ENCODE measurements around the gene RNF40.

Gene RNF40

DNA sequence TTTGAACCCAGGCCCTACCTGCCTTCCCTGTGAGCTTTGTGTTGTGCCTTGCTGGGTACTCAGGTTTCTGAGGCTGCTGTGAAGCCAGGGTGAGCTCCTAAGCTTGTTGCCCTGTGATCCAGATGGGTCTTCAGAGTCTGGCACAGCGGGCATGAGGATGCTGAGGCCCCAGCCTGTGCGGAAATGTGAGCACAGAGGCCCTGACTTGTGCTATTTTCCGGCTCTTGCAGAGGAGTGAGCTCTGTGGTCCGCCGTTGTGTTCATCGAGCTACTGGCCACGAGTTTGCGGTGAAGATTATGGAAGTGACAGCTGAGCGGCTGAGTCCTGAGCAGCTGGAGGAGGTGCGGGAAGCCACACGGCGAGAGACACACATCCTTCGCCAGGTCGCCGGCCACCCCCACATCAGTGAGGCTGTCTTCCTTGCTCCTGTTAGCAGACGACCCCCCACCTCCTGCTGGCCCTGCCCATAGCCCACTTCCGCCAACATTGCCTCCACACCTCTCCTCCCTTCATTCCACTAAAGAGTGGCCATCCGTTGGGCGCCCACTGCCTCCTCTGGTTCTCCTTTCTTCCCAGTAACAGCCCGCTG is 11.2 kb upstream of the RNF40 start:
- H3K27me3 ChIP-seq (ENCODE audit: insufficient read depth, poor library complexity, severe bottlenecking) = no peaks in the 10 kb centered on the region
- DNase-seq (ENCODE audit: low spot score) (no peak), ATAC-seq (ENCODE audit: low read depth) (no peak)
- H3K4me3 ChIP-seq (ENCODE audit: severe bottlenecking) = no peak overlapping the region
- TF ChIP-seq, protein P1, sequence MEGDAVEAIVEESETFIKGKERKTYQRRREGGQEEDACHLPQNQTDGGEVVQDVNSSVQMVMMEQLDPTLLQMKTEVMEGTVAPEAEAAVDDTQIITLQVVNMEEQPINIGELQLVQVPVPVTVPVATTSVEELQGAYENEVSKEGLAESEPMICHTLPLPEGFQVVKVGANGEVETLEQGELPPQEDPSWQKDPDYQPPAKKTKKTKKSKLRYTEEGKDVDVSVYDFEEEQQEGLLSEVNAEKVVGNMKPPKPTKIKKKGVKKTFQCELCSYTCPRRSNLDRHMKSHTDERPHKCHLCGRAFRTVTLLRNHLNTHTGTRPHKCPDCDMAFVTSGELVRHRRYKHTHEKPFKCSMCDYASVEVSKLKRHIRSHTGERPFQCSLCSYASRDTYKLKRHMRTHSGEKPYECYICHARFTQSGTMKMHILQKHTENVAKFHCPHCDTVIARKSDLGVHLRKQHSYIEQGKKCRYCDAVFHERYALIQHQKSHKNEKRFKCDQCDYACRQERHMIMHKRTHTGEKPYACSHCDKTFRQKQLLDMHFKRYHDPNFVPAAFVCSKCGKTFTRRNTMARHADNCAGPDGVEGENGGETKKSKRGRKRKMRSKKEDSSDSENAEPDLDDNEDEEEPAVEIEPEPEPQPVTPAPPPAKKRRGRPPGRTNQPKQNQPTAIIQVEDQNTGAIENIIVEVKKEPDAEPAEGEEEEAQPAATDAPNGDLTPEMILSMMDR (IDR thresholded peaks at IDR 0.05; ENCODE audit: poor library complexity, severe bottlenecking) = no peak
- no peaks in the 10 kb centered on the region for H3K9me3 ChIP-seq (ENCODE audit: severe bottlenecking)
- H3K36me3 ChIP-seq (ENCODE audit: low read depth) = peaks cover 60% of the 10 kb centered on the region
- peaks cover 12% of the 10 kb centered on the region for H3K4me1 ChIP-seq (ENCODE audit: insufficient read depth, poor library complexity, severe bottlenecking)
- H3K27ac ChIP-seq (ENCODE audit: poor library complexity, severe bottlenecking) = no peak overlapping the region

DNA sequence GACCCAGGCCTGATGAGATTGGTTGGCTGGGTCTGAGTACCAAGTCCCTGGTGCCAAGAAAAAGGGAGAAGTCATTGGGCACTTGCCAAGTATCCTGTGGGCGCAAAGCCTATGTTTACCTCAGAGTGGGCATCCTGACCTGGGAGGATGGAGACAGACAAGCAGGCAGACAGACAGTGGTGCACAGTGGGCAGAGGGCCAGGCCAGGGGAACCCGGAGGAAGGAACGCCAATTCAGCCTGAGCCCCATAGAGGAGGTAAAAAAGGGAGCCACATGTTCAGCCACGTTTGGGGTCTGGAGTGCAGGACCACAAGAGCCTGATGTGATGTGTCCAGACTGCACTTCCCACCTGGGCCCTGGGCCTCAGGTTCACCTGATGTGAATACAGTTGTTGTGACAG is 8.5 kb upstream of the RNF40 start:
- no peak overlapping the region for H3K4me3 ChIP-seq (ENCODE audit: severe bottlenecking)
- H3K27me3 ChIP-seq (ENCODE audit: insufficient read depth, poor library complexity, severe bottlenecking) = no peaks in the 10 kb centered on the region
- H3K36me3 ChIP-seq (ENCODE audit: low read depth) = peaks cover 69% of the 10 kb centered on the region
- no peak for DNase-seq (ENCODE audit: low spot score)
- TF ChIP-seq, protein P1 (IDR thresholded peaks at IDR 0.05; ENCODE audit: poor library complexity, severe bottlenecking) = no peak
- H3K27ac ChIP-seq (ENCODE audit: poor library complexity, severe bottlenecking) = no peak overlapping the region
- no peaks in the 10 kb centered on the region for H3K9me3 ChIP-seq (ENCODE audit: severe bottlenecking)
- ATAC-seq (ENCODE audit: low read depth) = no peak
- H3K4me1 ChIP-seq (ENCODE audit: insufficient read depth, poor library complexity, severe bottlenecking) = no peaks in the 10 kb centered on the region

DNA sequence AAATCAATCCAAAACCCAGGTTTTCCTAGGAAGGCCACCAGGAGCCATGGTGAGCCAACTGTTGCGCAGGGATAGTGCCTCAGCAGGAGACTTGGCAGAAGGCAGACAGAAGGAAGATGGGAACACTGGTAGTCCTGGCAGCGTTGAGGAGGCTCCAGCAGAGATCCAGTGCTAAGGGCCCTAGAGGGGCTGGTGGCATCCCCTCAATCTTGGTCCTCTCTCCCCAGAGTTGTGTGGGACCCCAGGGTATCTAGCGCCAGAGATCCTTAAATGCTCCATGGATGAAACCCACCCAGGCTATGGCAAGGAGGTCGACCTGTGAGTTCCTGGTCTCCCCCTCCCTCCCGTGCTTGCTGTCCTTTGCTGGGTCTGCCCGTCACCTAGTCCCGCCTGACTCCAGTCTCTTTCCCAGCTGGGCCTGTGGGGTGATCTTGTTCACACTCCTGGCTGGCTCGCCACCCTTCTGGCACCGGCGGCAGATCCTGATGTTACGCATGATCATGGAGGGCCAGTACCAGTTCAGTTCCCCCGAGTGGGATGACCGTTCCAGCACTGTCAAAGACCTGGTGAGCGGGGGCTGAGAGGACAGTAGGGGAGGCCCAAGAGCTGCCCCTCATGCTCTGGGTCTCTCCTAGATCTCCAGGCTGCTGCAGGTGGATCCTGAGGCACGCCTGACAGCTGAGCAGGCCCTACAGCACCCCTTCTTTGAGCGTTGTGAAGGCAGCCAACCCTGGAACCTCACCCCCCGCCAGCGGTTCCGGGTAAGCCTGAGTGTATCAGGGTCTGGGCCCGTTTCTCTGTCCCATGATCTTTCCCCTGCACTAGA is 6.0 kb upstream of the RNF40 start:
- ATAC-seq (ENCODE audit: low read depth) = no peak
- TF ChIP-seq, protein P1 (IDR thresholded peaks at IDR 0.05; ENCODE audit: poor library complexity, severe bottlenecking) = no peak
- H3K27me3 ChIP-seq (ENCODE audit: insufficient read depth, poor library complexity, severe bottlenecking) = no peaks in the 10 kb centered on the region
- no peaks in the 10 kb centered on the region for H3K4me1 ChIP-seq (ENCODE audit: insufficient read depth, poor library complexity, severe bottlenecking)
- H3K36me3 ChIP-seq (ENCODE audit: low read depth) = peaks cover 52% of the 10 kb centered on the region
- DNase-seq (ENCODE audit: low spot score) = no peak
- H3K9me3 ChIP-seq (ENCODE audit: severe bottlenecking) = no peaks in the 10 kb centered on the region
- H3K4me3 ChIP-seq (ENCODE audit: severe bottlenecking) = no peak overlapping the region
- no peak overlapping the region for H3K27ac ChIP-seq (ENCODE audit: poor library complexity, severe bottlenecking)

DNA sequence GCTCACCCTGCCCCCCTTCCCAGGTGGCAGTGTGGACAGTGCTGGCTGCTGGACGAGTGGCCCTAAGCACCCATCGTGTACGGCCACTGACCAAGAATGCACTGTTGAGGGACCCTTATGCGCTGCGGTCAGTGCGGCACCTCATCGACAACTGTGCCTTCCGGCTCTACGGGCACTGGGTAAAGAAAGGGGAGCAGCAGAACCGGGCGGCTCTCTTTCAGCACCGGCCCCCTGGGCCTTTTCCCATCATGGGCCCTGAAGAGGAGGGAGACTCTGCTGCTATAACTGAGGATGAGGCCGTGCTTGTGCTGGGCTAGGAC is 5.4 kb upstream of the RNF40 start:
- no peaks in the 10 kb centered on the region for H3K27me3 ChIP-seq (ENCODE audit: insufficient read depth, poor library complexity, severe bottlenecking)
- H3K27ac ChIP-seq (ENCODE audit: poor library complexity, severe bottlenecking) = no peak overlapping the region
- H3K9me3 ChIP-seq (ENCODE audit: severe bottlenecking) = no peaks in the 10 kb centered on the region
- TF ChIP-seq, protein P1 (IDR thresholded peaks at IDR 0.05; ENCODE audit: poor library complexity, severe bottlenecking) = no peak
- no peak overlapping the region for H3K4me3 ChIP-seq (ENCODE audit: severe bottlenecking)
- H3K4me1 ChIP-seq (ENCODE audit: insufficient read depth, poor library complexity, severe bottlenecking) = no peaks in the 10 kb centered on the region
- ATAC-seq (ENCODE audit: low read depth) (no peak), DNase-seq (ENCODE audit: low spot score) (no peak)
- H3K36me3 ChIP-seq (ENCODE audit: low read depth) = peaks cover 46% of the 10 kb centered on the region

DNA sequence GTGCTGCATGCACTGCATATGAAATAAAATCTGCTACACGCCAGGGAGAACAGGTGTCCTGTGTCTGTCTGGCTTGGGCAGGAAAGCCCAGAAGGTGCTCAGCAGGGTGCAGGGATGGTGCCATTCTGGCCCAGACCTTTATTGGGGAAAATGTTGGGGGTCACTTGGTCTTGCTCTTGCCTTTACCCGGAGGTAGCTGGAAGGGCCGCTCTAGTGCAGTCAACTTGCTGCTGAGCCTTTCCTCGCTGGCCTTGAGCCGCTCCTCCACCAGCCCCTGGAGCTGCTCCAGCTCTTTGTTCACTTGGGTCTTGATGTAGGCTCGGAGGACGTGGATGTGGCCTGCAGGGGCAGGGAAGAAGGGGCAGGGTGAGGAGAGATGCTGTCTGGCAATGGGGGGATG is 4.8 kb upstream of the RNF40 start:
- TF ChIP-seq, protein P1 (IDR thresholded peaks at IDR 0.05; ENCODE audit: poor library complexity, severe bottlenecking) = no peak
- H3K4me3 ChIP-seq (ENCODE audit: severe bottlenecking) = no peak overlapping the region
- H3K27ac ChIP-seq (ENCODE audit: poor library complexity, severe bottlenecking) = no peak overlapping the region
- DNase-seq (ENCODE audit: low spot score) (no peak), ATAC-seq (ENCODE audit: low read depth) (no peak)
- H3K36me3 ChIP-seq (ENCODE audit: low read depth) = peaks cover 43% of the 10 kb centered on the region
- no peaks in the 10 kb centered on the region for H3K9me3 ChIP-seq (ENCODE audit: severe bottlenecking)
- H3K27me3 ChIP-seq (ENCODE audit: insufficient read depth, poor library complexity, severe bottlenecking) = no peaks in the 10 kb centered on the region
- no peaks in the 10 kb centered on the region for H3K4me1 ChIP-seq (ENCODE audit: insufficient read depth, poor library complexity, severe bottlenecking)

Measured in RWPE2 (cell line).